CD4-positive, alpha-beta T cell (primary cell): ENCODE results near the gene EHMT2. TPM values are rescaled to one million over a fixed set of nuclear protein-coding genes. Genes with fewer than 3 reads are reported as not detected.
"Not testable (repeated sequence)": the region's sequence is repeated elsewhere in the genome, so short reads cannot be mapped to it uniquely, and the experiment has no call there.

Experiments
- ATAC-seq: fragments of 200-7000 bp; cut with Tn5 transposase; one replicate; pipeline ENCODE4 v1.10.0; 2022; ENCODE audit warnings: mild to moderate bottlenecking; ENCODE audit not compliant: poor library complexity
- CTCF ChIA-PET: fragments of 350-600 bp; sonication (Branson Sonifier 250); formaldehyde crosslinking; loops from one replicate; lab custom pipeline; 2021; ENCODE audit warnings: antibody characterized with exemption, inconsistent platforms; lab: Charles Lee
- POLR2A ChIA-PET: fragments of 350-600 bp; sonication (Branson Sonifier 250); formaldehyde crosslinking; loops from one replicate; lab custom pipeline; 2021; ENCODE audit warnings: antibody characterized with exemption, inconsistent platforms; lab: Charles Lee
- DNase-seq, 14 experiments: peaks; one replicate each; pipeline ENCODE4 v3.0.0-alpha.2; 2013 to 2020; ENCODE audit warnings: mixed read lengths in 2 of 14
- H3K27ac ChIP-seq, 2 donors: one replicate each; pipeline versions ENCODE4 v1.5.1 to v1.7.0; 2013; ENCODE audit warnings: low read length in 2 of 2, low read depth in 1 of 2, mild to moderate bottlenecking in 1 of 2
- H3K27me3 ChIP-seq, 2 experiments: 1 replicate in 1 of 2; 2 replicates in 1 of 2; pipeline versions ENCODE4 v1.6.1 to v1.7.0; 2013; ENCODE audit warnings: low read length in 2 of 2, control low read depth in 1 of 2, mild to moderate bottlenecking in 1 of 2, moderate library complexity in 1 of 2; ENCODE audit not compliant: insufficient read depth in 2 of 2, control insufficient read depth in 1 of 2
- H3K36me3 ChIP-seq: one replicate; pipeline ENCODE4 v1.6.1; 2013; ENCODE audit warnings: low read length, control low read depth; ENCODE audit not compliant: insufficient read depth
- H3K4me1 ChIP-seq: one replicate; pipeline ENCODE4 v1.6.1; 2013; ENCODE audit warnings: low read length, control low read depth; ENCODE audit not compliant: insufficient read depth
- H3K4me3 ChIP-seq: one replicate; pipeline ENCODE4 v1.5.1; 2013; ENCODE audit warnings: mild to moderate bottlenecking, low read length, moderate library complexity
- H3K9me3 ChIP-seq, 2 experiments: 1 replicate in 1 of 2; 2 replicates in 1 of 2; pipeline versions ENCODE4 v1.6.1 to v1.7.0; 2013; ENCODE audit warnings: low read length in 2 of 2, mild to moderate bottlenecking in 2 of 2, control low read depth in 1 of 2, moderate library complexity in 1 of 2; ENCODE audit not compliant: control insufficient read depth in 1 of 2, insufficient read depth in 1 of 2
- H3K27ac Mint-ChIP-seq: one replicate; pipeline ENCODE4 v1.8.0; 2020; ENCODE audit warnings: mixed read lengths
- H3K27me3 Mint-ChIP-seq: one replicate; pipeline ENCODE4 v1.8.0; 2021; ENCODE audit warnings: mixed read lengths
- H3K36me3 Mint-ChIP-seq: one replicate; pipeline ENCODE4 v1.8.0; 2021; ENCODE audit warnings: low read depth, mixed read lengths
- H3K4me1 Mint-ChIP-seq: one replicate; pipeline ENCODE4 v1.8.0; 2021; ENCODE audit warnings: low read depth, mixed read lengths
- H3K4me3 Mint-ChIP-seq: one replicate; pipeline ENCODE4 v1.8.0; 2020; ENCODE audit warnings: mild to moderate bottlenecking, mixed read lengths
- H3K9me3 Mint-ChIP-seq: one replicate; pipeline ENCODE4 v1.8.0; 2020; ENCODE audit warnings: mixed read lengths
- intact Hi-C, 2 experiments: fragments of 100-400 bp; cut with DNase I in 1 of 2; cut with micrococcal nuclease in 1 of 2; formaldehyde crosslinking; loops; one replicate each; pipeline versions ENCODE4 v1.15.1 to v1.9.0; 2023 to 2025; cut with DNase I, micrococcal nuclease
- total RNA-seq, 174 experiments: library from RNA in 2 of 174; stranded (reverse) in 2 of 174; gene quantifications; one replicate each; pipeline ENCODE4 v1.2.3 and lab custom pipeline; 2021 to 2026
- TF ChIP-seq, protein P1 (sequence below): fragments of 200-600 bp; IDR thresholded peaks from one replicate; pipeline ENCODE4 v1.8.0; 2022; ENCODE audit warnings: antibody characterized with exemption, mild to moderate bottlenecking

The EHMT2 gene
- total RNA-seq, 2 experiments from 2014 or later = 36.3 to 36.6 TPM

GRCh38 chr6:31838968-31839367, 58.5 kb downstream of the EHMT2 start:
- peaks cover 54% of the 10 kb centered on the region for H3K36me3 ChIP-seq
- POLR2A ChIA-PET = interaction anchor here (1.4 to 2.7 kb wide), 2 partner anchors 11 to 23 kb away, joined by 5 to 8 read pairs; partner anchors contain the start of genes HSPA1B and NEU1
- H3K9me3 Mint-ChIP-seq = no peaks in the 10 kb centered on the region

GRCh38 chr6:31838114-31838553, 59.4 kb downstream of the EHMT2 start:
- Histone ChIP-seq H3K36me3 (peaks cover 54% of the 10 kb centered on the region), H3K4me1 (peaks cover 47% of the 10 kb centered on the region), H3K27ac (peak overlapping the region; percentile 23 to 27), H3K4me3 (peak overlapping the region; percentile 94)
- not testable (repeated sequence) for H3K27me3 ChIP-seq, DNase-seq, H3K9me3 Mint-ChIP-seq, H3K27me3 Mint-ChIP-seq, H3K9me3 ChIP-seq, H3K4me3 Mint-ChIP-seq, ATAC-seq
- Mint-ChIP-seq H3K4me1 (peaks cover 44% of the 10 kb centered on the region), H3K36me3 (peaks cover 71% of the 10 kb centered on the region), H3K27ac (peak overlapping the region; percentile 98)
- intact Hi-C loops = loop anchor here in 1 of 2 experiments (10.0 kb wide), 1 partner anchor 253 kb away; the partner anchor contains the start of genes LST1 and LTB
- ChIA-PET CTCF (interaction anchor here (2.2 kb wide), 1 partner anchor 26 kb away, joined by 6 read pairs; no protein-coding TSS in a partner anchor), POLR2A (interaction anchor here (0.6 to 2.7 kb wide), 3 partner anchors 12 to 279 kb away, joined by 4 to 8 read pairs (median 4); partner anchors contain the start of gene NEU1)

More at GRCh38 chr6:31838968-31839367, 58.5 kb downstream of the EHMT2 start:
- H3K27me3 Mint-ChIP-seq = no peaks in the 10 kb centered on the region
- peaks cover 44% of the 10 kb centered on the region for H3K4me1 Mint-ChIP-seq
- Histone ChIP-seq H3K9me3 (no peaks in the 10 kb centered on the region), H3K4me1 (peaks cover 40% of the 10 kb centered on the region), H3K27ac (no peak overlapping the region), H3K27me3 (no peaks in the 10 kb centered on the region), H3K4me3 (no peak overlapping the region)
- peak overlapping the region; percentile 62 for H3K27ac Mint-ChIP-seq
- DNase-seq (no peak), ATAC-seq (no peak)
- TF ChIP-seq, protein P1, sequence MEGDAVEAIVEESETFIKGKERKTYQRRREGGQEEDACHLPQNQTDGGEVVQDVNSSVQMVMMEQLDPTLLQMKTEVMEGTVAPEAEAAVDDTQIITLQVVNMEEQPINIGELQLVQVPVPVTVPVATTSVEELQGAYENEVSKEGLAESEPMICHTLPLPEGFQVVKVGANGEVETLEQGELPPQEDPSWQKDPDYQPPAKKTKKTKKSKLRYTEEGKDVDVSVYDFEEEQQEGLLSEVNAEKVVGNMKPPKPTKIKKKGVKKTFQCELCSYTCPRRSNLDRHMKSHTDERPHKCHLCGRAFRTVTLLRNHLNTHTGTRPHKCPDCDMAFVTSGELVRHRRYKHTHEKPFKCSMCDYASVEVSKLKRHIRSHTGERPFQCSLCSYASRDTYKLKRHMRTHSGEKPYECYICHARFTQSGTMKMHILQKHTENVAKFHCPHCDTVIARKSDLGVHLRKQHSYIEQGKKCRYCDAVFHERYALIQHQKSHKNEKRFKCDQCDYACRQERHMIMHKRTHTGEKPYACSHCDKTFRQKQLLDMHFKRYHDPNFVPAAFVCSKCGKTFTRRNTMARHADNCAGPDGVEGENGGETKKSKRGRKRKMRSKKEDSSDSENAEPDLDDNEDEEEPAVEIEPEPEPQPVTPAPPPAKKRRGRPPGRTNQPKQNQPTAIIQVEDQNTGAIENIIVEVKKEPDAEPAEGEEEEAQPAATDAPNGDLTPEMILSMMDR = no peak
- H3K36me3 Mint-ChIP-seq = peaks cover 71% of the 10 kb centered on the region
- CTCF ChIA-PET = interaction anchor here (1.7 to 2.2 kb wide), 2 partner anchors 25 to 48 kb away, joined by 4 to 6 read pairs; no protein-coding TSS in a partner anchor
- peak overlapping the region; percentile 59 for H3K4me3 Mint-ChIP-seq
- intact Hi-C loops = loop anchor here in 1 of 2 experiments (10.0 kb wide), 1 partner anchor 254 kb away; the partner anchor contains the start of genes LST1 and LTB

DNA sequence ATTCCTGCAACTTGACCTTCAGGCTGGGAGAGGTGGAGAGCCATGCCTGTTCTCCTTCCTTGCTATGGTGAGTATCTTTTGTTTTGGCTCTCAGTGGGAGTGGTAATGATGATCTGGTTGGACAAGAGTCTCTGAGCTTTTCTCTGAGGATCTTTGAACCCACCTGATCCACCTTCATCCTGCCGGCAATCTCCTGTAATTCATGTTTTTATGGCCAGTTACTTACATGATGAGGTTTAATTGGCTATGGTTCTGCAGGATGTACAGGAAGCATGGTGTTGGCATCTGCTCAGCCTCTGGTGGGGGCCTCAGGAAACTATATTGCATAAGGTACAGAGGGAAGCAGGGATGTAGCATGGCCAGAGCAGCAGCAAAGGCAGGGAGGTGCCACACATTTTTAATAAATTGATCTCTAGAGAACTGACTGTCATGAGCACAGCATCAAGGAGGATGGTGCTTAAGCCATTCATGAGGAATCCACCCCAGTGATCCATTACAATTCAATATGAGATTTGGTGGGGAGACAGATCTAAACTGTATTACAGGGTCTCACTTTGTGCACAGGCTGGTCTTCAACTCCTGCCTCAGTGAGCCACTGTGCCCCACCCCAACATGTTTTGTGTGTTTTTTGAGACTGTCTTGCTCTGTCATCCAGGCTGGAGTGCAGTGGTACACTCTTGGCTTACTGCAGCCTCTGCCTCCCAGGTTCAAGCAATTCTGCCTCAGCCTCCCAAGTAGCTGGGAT, 60.0 kb downstream of the EHMT2 start:
- peaks cover 54% of the 10 kb centered on the region for H3K36me3 ChIP-seq
- DNase-seq = no peak
- TF ChIP-seq, protein P1 = no peak
- Mint-ChIP-seq H3K4me3 (peak overlapping the region; percentile 96), H3K9me3 (no peaks in the 10 kb centered on the region), H3K36me3 (peaks cover 71% of the 10 kb centered on the region), H3K4me1 (peaks cover 44% of the 10 kb centered on the region), H3K27me3 (no peaks in the 10 kb centered on the region), H3K27ac (peak overlapping the region; percentile 98)
- ChIA-PET POLR2A (interaction anchor here (0.6 to 3.6 kb wide), 8 partner anchors 11 to 185 kb away, joined by 3 to 36 read pairs (median 5); partner anchors contain the start of genes ABHD16A, BAG6, DDAH2 and NEU1), CTCF (interaction anchor here (1.3 to 2.2 kb wide), 2 partner anchors 10 to 26 kb away, joined by 3 to 6 read pairs; partner anchors contain the start of gene HSPA1B)
- peak overlapping the region; percentile 38 to 97 for H3K27ac ChIP-seq
- H3K4me3 ChIP-seq = peak overlapping the region; percentile 94
- intact Hi-C loops = loop anchor here in 1 of 2 experiments (10.0 kb wide), 1 partner anchor 253 kb away; the partner anchor contains the start of genes LST1 and LTB
- H3K27me3 ChIP-seq = no peaks in the 10 kb centered on the region
- no peaks in the 10 kb centered on the region for H3K9me3 ChIP-seq
- H3K4me1 ChIP-seq = peaks cover 48% of the 10 kb centered on the region
- no peak for ATAC-seq
